PC-3 (cell line): ENCODE data around the gene SMIM36. TPM values are rescaled to one million over a fixed set of nuclear protein-coding genes. Genes with fewer than 3 reads are reported as not detected.

ENCODE experiments used
- ATAC-seq: fragments of 200-7000 bp; cut with Tn5 transposase; 2 replicates; pipeline ENCODE4 v1.9.1; 2020; ENCODE audit warnings: mild to moderate bottlenecking, moderate library complexity
- BruUV-seq: library from RNA; stranded (reverse); fragments of 400-500 nt; replicated peaks from 2 replicates; lab custom pipeline; 2021; lab: Mats Ljungman, UMichigan
- CTCF ChIA-PET: fragments of 300-600 bp; sonication (Branson Sonifier 250); formaldehyde crosslinking; loops from one replicate; lab custom pipeline; 2022; ENCODE audit warnings: antibody characterized with exemption; lab: Charles Lee
- POLR2A ChIA-PET: fragments of 300-600 bp; sonication (Branson Sonifier 250); formaldehyde crosslinking; loops from one replicate; lab custom pipeline; 2022; ENCODE audit warnings: antibody characterized with exemption; ENCODE audit not compliant: unreplicated experiment; lab: Charles Lee
- DNase-seq: peaks from one replicate; pipeline ENCODE4 v3.0.0-alpha.2; 2015
- H2AFZ ChIP-seq: fragments of 300-600 bp; sonication (generic); 2 replicates; pipeline ENCODE4 v1.6.0; 2016; ENCODE audit warnings: antibody characterized with exemption, low read length
- H3F3A ChIP-seq: fragments of 300-600 bp; sonication (generic); one replicate; pipeline ENCODE4 v1.6.0; 2017; ENCODE audit warnings: antibody characterized with exemption, low read length, control low read depth, mild to moderate bottlenecking; ENCODE audit not compliant: unreplicated experiment
- H3K27ac ChIP-seq: fragments of 300-600 bp; sonication (generic); 2 replicates; pipeline ENCODE4 v1.5.1; 2016; ENCODE audit warnings: mild to moderate bottlenecking, low read length
- H3K27me3 ChIP-seq: fragments of 300-600 bp; sonication (generic); 2 replicates; pipeline ENCODE4 v1.6.1; 2016; ENCODE audit warnings: low read length, mixed read lengths
- H3K36me3 ChIP-seq: fragments of 300-600 bp; sonication (generic); 2 replicates; pipeline ENCODE4 v1.6.1; 2016; ENCODE audit warnings: low read depth, mixed run types, low read length, mixed read lengths
- H3K4me1 ChIP-seq: fragments of 300-600 bp; sonication (generic); 2 replicates; pipeline ENCODE4 v1.5.1; 2016; ENCODE audit warnings: low read length; ENCODE audit not compliant: insufficient read depth
- H3K4me2 ChIP-seq: fragments of 300-600 bp; sonication (generic); 2 replicates; pipeline ENCODE4 v1.6.0; 2016; ENCODE audit warnings: low read length
- H3K4me3 ChIP-seq: fragments of 300-600 bp; sonication (generic); 2 replicates; pipeline ENCODE4 v1.5.1; 2016; ENCODE audit warnings: mild to moderate bottlenecking, low read length, mixed read lengths
- H3K79me2 ChIP-seq: fragments of 300-600 bp; sonication (generic); 2 replicates; pipeline ENCODE4 v1.6.1; 2017; ENCODE audit warnings: low read length, mixed read lengths
- H3K9ac ChIP-seq: fragments of 300-600 bp; sonication (generic); 2 replicates; pipeline ENCODE4 v1.6.0; 2016; ENCODE audit warnings: mild to moderate bottlenecking, low read length
- H3K9me2 ChIP-seq: fragments of 300-600 bp; sonication (generic); replicated peaks from 2 replicates; pipeline ENCODE4 v1.6.1; 2016; ENCODE audit warnings: mixed run types, low read length, mixed read lengths
- H3K9me3 ChIP-seq: fragments of 300-600 bp; sonication (generic); 2 replicates; pipeline ENCODE4 v1.6.1; 2016; ENCODE audit warnings: low read length, mixed read lengths
- H4K20me1 ChIP-seq: fragments of 300-600 bp; sonication (generic); 2 replicates; pipeline ENCODE4 v1.6.1; 2016; ENCODE audit warnings: low read length, mixed read lengths
- CTCF ChIP-seq: fragments of 300-600 bp; sonication (generic); conservative IDR thresholded peaks from 2 replicates; pipeline ENCODE4 v1.5.1; 2017; ENCODE audit warnings: antibody characterized with exemption, low read depth, mild to moderate bottlenecking, low read length
- EZH2 ChIP-seq: fragments of 300-600 bp; sonication (generic); IDR thresholded peaks from one replicate; pipeline ENCODE4 v1.6.1; 2017; ENCODE audit warnings: antibody characterized with exemption, mild to moderate bottlenecking, low read length; ENCODE audit not compliant: unreplicated experiment
- EZH2phosphoT487 ChIP-seq: fragments of 300-600 bp; sonication (generic); IDR thresholded peaks from 2 replicates; pipeline ENCODE4 v1.6.1; 2018; ENCODE audit warnings: mild to moderate bottlenecking, antibody characterized with exemption, low read length, borderline replicate concordance
- intact Hi-C: fragments of 100-400 bp; cut with micrococcal nuclease; formaldehyde crosslinking; loops from 2 replicates; pipeline ENCODE4 v1.9.0; 2023
- total RNA-seq: library from RNA; depleted of rRNA; stranded (reverse); fragments of >200 nt; gene quantifications from 2 replicates; pipeline ENCODE4 v1.2.3, GENCODE V29; 2014

SMIM36 gene
- total RNA-seq, 1 experiment from 2014 or later: not detected

- H3K4me2 ChIP-seq: no peak overlapping the region
- no peaks in the 10 kb centered on the region for H3K9me2 ChIP-seq
- no peaks in the 10 kb centered on the region for H4K20me1 ChIP-seq
- ChIA-PET POLR2A (interaction anchor here (0.6 kb wide), 1 partner anchor 38 kb away, joined by 6 read pairs; no protein-coding TSS in a partner anchor), CTCF (interaction anchor here (1.2 kb wide), 1 partner anchor 52 kb away, joined by 6 read pairs; no protein-coding TSS in a partner anchor)
- ATAC-seq: peak; percentile 65
- H3K9me3 ChIP-seq: no peaks in the 10 kb centered on the region
- no peak for DNase-seq
- no peaks in the 10 kb centered on the region for H3K79me2 ChIP-seq
- no peak overlapping the region for H3K27ac ChIP-seq
- no peaks in the 10 kb centered on the region for H3F3A ChIP-seq
- H2AFZ ChIP-seq: no peak overlapping the region
- H3K27me3 ChIP-seq: peaks cover 3% of the 10 kb centered on the region; the same call in 1 of the 2 replicates
- H3K36me3 ChIP-seq: no peaks in the 10 kb centered on the region
- intact Hi-C loops: no loop called here
- no peak overlapping the region for H3K4me3 ChIP-seq
- no peak overlapping the region for H3K9ac ChIP-seq
- TF ChIP-seq EZH2phosphoT487 (no peak), EZH2 (no peak), CTCF (no peak)
- no peaks in the 10 kb centered on the region for H3K4me1 ChIP-seq
- no TSS peak for BruUV-seq
Measured at GRCh38 chr17:55533608-55534007, 22.4 kb upstream of the SMIM36 start.

- Histone ChIP-seq H3K27ac (no peak overlapping the region), H4K20me1 (no peaks in the 10 kb centered on the region), H2AFZ (no peak overlapping the region), H3K4me1 (no peaks in the 10 kb centered on the region), H3K36me3 (no peaks in the 10 kb centered on the region), H3K9ac (no peak overlapping the region), H3K9me3 (no peaks in the 10 kb centered on the region), H3F3A (no peaks in the 10 kb centered on the region), H3K4me3 (no peak overlapping the region), H3K79me2 (no peaks in the 10 kb centered on the region), H3K9me2 (no peaks in the 10 kb centered on the region), H3K4me2 (no peak overlapping the region), H3K27me3 (no peaks in the 10 kb centered on the region)
- ChIA-PET POLR2A (interaction anchor here (0.7 kb wide), 1 partner anchor 29 kb away, joined by 3 read pairs; no protein-coding TSS in a partner anchor), CTCF (interaction anchor here (0.6 to 1.2 kb wide), 3 partner anchors 53 to 223 kb away, joined by 3 to 6 read pairs (median 3); no protein-coding TSS in a partner anchor)
- no peak for TF ChIP-seq EZH2phosphoT487
- TF ChIP-seq CTCF: no peak
- no peak for TF ChIP-seq EZH2
- ATAC-seq (peak; percentile 32), DNase-seq (no peak)
- intact Hi-C loops: no loop called here
- BruUV-seq: no TSS peak
Measured at GRCh38 chr17:55532670-55533069, 21.4 kb upstream of the SMIM36 start.

- no TSS peak for BruUV-seq
- H3K36me3 ChIP-seq: no peaks in the 10 kb centered on the region
- no peak overlapping the region for H2AFZ ChIP-seq
- H3K27me3 ChIP-seq: no peaks in the 10 kb centered on the region
- TF ChIP-seq EZH2phosphoT487 (no peak), EZH2 (no peak)
- no peak overlapping the region for H3K27ac ChIP-seq
- H3K4me1 ChIP-seq: no peaks in the 10 kb centered on the region
- DNase-seq: no peak
- ATAC-seq: no peak
- H3K4me2 ChIP-seq: no peak overlapping the region
- no peaks in the 10 kb centered on the region for H3K9me3 ChIP-seq
- ChIA-PET CTCF (no interaction called here), POLR2A (no interaction called here)
- no peak overlapping the region for H3K9ac ChIP-seq
- no peaks in the 10 kb centered on the region for H3K79me2 ChIP-seq
- intact Hi-C loops: no loop called here
- H3K4me3 ChIP-seq: no peak overlapping the region
- no peaks in the 10 kb centered on the region for H3K9me2 ChIP-seq
- H3F3A ChIP-seq: no peaks in the 10 kb centered on the region
- H4K20me1 ChIP-seq: no peaks in the 10 kb centered on the region
Measured at GRCh38 chr17:55531053-55531728, 19.9 kb upstream of the SMIM36 start.
